Nephron (organoid): ENCODE data around the gene PPP1R13B.

Source experiments
- H3K27ac Mint-ChIP-seq, 3 experiments: 2 replicates each; pipeline ENCODE4 v1.8.0; 2020; ENCODE audit warnings: mixed read lengths in 3 of 3, mild to moderate bottlenecking in 2 of 3, moderate library complexity in 1 of 3
- H3K27me3 Mint-ChIP-seq: 2 replicates; pipeline ENCODE4 v1.8.0; 2021; ENCODE audit warnings: low read depth, mild to moderate bottlenecking, moderate library complexity, mixed read lengths
- H3K36me3 Mint-ChIP-seq: 2 replicates; pipeline ENCODE4 v1.8.0; 2020; ENCODE audit warnings: low read depth, mixed read lengths
- H3K4me1 Mint-ChIP-seq: 2 replicates; pipeline ENCODE4 v1.8.0; 2020; ENCODE audit warnings: mixed read lengths
- H3K4me3 Mint-ChIP-seq, 3 experiments: 2 replicates each; pipeline ENCODE4 v1.8.0; 2020; ENCODE audit warnings: mild to moderate bottlenecking in 3 of 3, mixed read lengths in 3 of 3, moderate library complexity in 2 of 3
- H3K9me3 Mint-ChIP-seq: 2 replicates; pipeline ENCODE4 v1.8.0; 2020; ENCODE audit warnings: mixed read lengths
- CTCF ChIP-seq, 3 experiments: fragments of 200-600 bp; sonication (generic); IDR thresholded peaks; one replicate each; pipeline ENCODE4 v1.5.0; 2021; ENCODE audit warnings: antibody characterized with exemption in 3 of 3; ENCODE audit not compliant: unreplicated experiment in 3 of 3

The PPP1R13B gene

GRCh38 chr14:103746701-103747100 is 100.7 kb downstream of the PPP1R13B start:
- Mint-ChIP-seq H3K9me3 (no peaks in the 10 kb centered on the region), H3K36me3 (peaks cover 14% of the 10 kb centered on the region), H3K4me3 (no peak overlapping the region), H3K27ac (no peak overlapping the region), H3K4me1 (no peaks in the 10 kb centered on the region), H3K27me3 (no peaks in the 10 kb centered on the region)
- TF ChIP-seq CTCF (IDR thresholded peaks at IDR 0.05; ENCODE audit: unreplicated experiment in 3 of 3): no peak

- TF ChIP-seq CTCF (IDR thresholded peaks at IDR 0.05; ENCODE audit: unreplicated experiment in 3 of 3): no peak
These were observed 102.0 kb downstream of the PPP1R13B start for GRCh38 chr14:103745424-103745823.

GRCh38 chr14:103744621-103745395 is 102.6 kb downstream of the PPP1R13B start:
- H3K36me3 Mint-ChIP-seq: peaks cover 27% of the 10 kb centered on the region
- no peaks in the 10 kb centered on the region for H3K4me1 Mint-ChIP-seq
- H3K4me3 Mint-ChIP-seq: no peak overlapping the region
- H3K27me3 Mint-ChIP-seq: no peaks in the 10 kb centered on the region
- TF ChIP-seq CTCF (IDR thresholded peaks at IDR 0.05; ENCODE audit: unreplicated experiment in 3 of 3): no peak
- H3K27ac Mint-ChIP-seq: no peak overlapping the region
- H3K9me3 Mint-ChIP-seq: no peaks in the 10 kb centered on the region

More at GRCh38 chr14:103745424-103745823, 102.0 kb downstream of the PPP1R13B start:
- no peak overlapping the region for H3K4me3 Mint-ChIP-seq
- H3K27ac Mint-ChIP-seq: no peak overlapping the region
- no peaks in the 10 kb centered on the region for H3K4me1 Mint-ChIP-seq
- H3K9me3 Mint-ChIP-seq: no peaks in the 10 kb centered on the region
- H3K27me3 Mint-ChIP-seq: no peaks in the 10 kb centered on the region
- H3K36me3 Mint-ChIP-seq: peaks cover 25% of the 10 kb centered on the region

GRCh38 chr14:103743691-103744090 is 103.7 kb downstream of the PPP1R13B start:
- no peak overlapping the region for H3K27ac Mint-ChIP-seq
- TF ChIP-seq CTCF (IDR thresholded peaks at IDR 0.05; ENCODE audit: unreplicated experiment in 3 of 3): no peak
- no peaks in the 10 kb centered on the region for H3K27me3 Mint-ChIP-seq
- no peaks in the 10 kb centered on the region for H3K4me1 Mint-ChIP-seq
- no peaks in the 10 kb centered on the region for H3K9me3 Mint-ChIP-seq
- H3K4me3 Mint-ChIP-seq: no peak overlapping the region
- H3K36me3 Mint-ChIP-seq: peaks cover 27% of the 10 kb centered on the region

- H3K27ac Mint-ChIP-seq: no peak overlapping the region
- H3K27me3 Mint-ChIP-seq: no peaks in the 10 kb centered on the region
- H3K4me3 Mint-ChIP-seq: no peak overlapping the region
- no peaks in the 10 kb centered on the region for H3K9me3 Mint-ChIP-seq
- no peak for TF ChIP-seq CTCF (IDR thresholded peaks at IDR 0.05; ENCODE audit: unreplicated experiment in 3 of 3)
- H3K4me1 Mint-ChIP-seq: no peaks in the 10 kb centered on the region
- H3K36me3 Mint-ChIP-seq: peaks cover 34% of the 10 kb centered on the region
These were observed 104.7 kb downstream of the PPP1R13B start for GRCh38 chr14:103742499-103743255.
